GM19099 (cell line): ENCODE measurements around the gene COL9A1.

Experiments
- POLR2A ChIP-seq: IDR thresholded peaks from 3 replicates; pipeline ENCODE4 v1.6.1; 2011; ENCODE audit warnings: low read depth; ENCODE audit not compliant: insufficient read length; ENCODE audit errors: extremely low read depth

Gene COL9A1

DNA sequence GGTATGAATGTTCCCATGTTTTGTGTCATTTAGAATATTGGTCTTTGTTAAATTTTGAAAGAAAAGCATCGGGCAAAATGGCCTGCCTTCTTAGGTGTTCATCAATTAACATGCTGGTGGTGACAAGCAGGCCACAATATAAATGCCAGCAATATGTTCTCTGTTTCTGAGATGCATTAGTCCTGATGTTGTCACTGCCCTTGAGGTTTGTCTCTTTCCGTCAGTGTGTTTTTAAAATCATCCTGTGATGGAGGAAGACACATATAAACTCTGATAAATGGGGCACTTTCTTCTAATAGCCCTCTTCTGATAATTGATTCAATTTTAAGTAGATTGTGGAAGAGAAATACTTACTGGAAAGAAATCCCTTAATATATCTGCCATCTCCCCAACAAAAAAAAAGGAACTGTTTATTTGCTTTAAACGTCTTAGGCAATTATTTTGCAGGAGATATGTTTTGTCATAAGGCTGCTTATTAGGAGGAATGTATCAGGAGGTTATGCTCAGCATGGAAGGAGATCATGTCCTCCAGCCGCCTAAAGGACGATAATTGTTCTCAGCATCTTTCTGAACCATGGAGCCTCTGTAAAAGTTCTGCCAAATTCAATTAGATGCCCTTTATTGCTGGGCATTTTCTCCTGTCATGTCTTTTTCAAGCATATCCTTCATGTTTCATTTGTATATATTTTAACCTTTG lies 134.1 kb downstream of the COL9A1 start:
- TF ChIP-seq POLR2A: no peak
